Measurements from ENCODE around the gene IL4R.
A peak's percentile ranks its signal among the peaks of the same experiment; 100 is the strongest.
"Not testable (repeated sequence)": the region's sequence is repeated elsewhere in the genome, so short reads cannot be mapped to it uniquely, and the experiment has no call there.

Gene IL4R

DNA sequence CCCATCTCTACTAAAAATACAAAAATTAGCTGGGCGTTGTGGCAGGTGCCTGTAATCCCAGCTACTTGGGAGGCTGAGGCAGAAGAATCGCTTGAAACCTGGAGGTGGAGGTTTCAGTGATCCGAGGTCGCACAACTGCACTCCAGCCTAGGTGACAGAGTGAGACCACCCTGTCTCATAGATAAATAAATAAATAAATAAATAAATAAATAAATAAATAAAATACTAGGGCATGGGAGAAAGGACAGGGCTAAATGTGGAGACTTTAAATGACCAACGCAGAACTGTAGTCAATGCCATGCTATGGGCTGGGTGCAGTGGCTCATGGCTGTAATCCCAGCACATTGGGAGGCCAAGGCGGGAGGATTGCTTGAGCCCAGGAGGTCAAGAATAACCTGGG is 25.5 kb upstream of the IL4R start:
- not testable (repeated sequence) for DNase-seq

DNA sequence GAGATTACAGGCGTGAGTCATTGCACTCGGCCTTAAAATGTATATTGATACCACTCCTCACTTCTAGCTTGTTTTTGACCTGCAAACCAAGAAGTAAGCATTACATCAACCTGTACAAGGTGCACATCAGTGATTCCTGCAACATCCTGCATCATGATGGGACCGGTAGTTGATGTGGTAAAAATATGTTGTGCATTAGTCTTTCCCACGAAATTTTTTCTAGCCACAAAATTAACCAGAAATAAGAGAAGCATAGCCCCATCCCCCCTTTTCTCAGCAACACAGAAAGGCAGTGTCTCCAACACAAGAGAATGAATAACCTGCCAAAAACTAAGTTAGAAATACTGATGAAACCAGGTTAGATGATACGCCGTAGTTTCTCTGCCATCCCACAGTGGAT is 24.1 kb upstream of the IL4R start:
- no peak for DNase-seq

DNA sequence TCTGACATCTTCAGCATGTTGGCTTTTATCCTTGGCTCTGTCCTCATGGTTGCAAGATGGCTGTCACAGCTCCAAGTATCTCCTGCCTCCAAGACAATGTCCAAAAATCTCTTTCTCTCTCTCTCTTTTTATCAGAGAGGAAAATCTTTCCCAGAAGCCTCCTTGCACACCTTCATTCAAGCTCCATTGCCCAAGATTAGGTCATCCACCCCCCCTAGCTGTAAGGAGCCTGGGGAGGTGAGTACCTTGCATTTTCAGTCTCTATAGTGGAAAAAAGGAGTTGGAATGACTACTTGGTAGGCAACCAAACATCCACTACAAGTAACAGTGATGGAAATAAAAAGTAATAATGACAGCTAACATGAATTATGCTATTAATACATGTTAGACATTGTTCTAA is 23.2 kb upstream of the IL4R start:
- DNase-seq: no peak

DNA sequence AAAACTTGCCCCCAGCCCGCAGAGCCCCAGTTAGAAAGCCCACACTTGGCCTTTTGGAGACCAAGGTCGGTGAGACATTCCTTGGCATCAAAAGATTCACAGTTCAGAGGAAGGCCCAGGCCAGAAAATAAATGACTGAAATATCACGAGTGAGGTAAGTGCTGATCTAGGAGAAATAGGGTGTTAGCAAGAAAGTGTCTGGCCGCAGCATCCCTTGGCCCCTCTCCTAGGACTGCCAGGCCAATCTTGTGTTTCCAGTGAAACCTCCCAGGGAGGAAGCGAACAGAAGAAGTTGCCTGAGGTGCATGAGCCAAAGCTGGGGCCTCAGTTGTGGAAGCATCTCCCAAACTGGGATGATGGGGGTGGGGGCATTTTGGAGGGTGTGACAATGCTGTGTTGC is 22.7 kb upstream of the IL4R start:
- no peak for DNase-seq

DNA sequence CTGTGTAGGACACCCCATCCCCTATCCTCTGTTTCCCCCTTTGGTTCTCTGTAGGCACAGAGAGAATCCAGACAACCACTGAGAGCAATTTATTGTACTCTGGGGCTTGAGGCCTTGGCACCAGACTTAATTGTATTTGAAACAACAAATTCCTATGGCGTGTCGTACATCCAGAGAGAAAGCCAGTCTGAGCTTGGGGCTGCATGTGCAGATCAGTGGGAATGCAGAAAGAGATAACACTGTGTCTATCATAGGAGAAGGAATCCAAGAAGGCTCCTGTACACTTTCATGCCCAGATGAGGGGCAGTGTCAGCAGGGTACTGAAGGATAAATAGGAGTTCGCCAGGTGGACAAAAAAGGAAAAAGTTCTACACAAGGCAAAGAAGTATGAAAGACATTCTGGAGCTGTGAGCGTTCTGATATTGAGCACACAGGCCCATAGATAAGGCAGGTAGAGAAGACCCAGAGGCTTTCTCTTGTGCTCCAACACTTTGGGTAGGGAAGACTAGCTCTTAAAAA is 22.0 kb upstream of the IL4R start:
- DNase-seq: no peak

DNA sequence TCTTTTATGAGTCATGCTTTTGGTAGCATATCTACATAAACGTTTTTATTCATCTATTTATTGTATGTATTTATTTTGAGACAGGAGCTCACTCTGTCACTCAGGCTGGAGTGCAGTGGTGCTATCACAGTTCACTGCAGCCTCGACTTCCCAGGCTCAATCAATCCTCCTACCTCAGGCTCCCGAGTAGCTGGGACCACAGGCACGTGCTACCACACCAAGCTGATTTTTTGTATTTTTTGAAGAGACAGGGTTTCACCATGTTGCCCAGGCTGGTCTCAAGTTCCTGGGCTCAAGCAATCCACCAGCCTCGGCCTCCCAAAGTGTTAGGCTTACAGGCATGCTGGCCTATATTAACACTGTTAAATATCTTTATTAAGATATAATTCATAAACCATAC is 20.4 kb upstream of the IL4R start:
- no peak for DNase-seq

DNA sequence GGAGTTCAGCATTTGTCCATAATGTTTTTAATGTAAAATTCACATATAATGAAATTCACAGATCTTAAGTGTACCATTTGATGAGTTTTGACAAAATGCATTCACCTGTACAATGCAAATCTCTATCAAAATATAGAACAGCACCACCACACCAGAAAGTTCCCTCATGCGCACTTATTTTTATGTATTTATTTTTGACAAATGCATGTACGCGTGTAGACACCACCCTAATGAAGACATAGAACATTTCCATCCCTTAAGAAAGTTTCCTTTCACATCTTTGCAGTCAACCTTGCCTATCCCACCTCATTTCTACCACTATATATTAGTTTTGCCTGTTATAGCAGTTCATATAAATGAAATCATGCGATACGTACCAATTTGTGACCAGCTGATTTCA is 15.6 kb upstream of the IL4R start:
- no peak for DNase-seq

DNA sequence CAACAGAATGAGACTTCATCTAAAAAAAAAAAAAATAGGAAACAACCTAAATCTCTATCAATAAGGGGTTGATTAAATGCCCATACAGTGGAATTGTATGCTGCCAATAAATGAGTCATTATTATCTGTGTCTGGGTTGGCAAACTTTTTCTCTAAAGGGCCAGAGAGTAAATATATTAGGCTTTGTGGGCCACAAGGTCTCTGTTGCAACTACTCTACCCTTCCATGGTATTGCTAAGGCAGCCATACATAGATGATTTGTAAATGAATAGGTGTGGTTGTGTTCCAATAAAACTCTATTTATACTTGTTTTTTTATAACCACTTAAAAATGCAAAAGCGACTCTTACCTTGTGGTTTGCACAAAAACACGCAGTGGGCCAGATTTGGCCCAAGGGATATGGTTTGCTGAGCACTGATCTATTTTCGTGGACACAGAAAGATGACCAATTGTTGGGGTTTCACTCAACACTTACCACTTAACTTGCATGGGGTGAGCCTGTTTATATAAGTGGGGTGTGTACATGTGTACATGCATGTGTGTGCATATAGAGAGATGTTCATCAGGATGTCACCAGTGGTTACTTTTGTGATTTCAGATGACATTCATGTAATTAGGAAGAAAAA is 12.4 kb upstream of the IL4R start:
- no peak for DNase-seq

DNA sequence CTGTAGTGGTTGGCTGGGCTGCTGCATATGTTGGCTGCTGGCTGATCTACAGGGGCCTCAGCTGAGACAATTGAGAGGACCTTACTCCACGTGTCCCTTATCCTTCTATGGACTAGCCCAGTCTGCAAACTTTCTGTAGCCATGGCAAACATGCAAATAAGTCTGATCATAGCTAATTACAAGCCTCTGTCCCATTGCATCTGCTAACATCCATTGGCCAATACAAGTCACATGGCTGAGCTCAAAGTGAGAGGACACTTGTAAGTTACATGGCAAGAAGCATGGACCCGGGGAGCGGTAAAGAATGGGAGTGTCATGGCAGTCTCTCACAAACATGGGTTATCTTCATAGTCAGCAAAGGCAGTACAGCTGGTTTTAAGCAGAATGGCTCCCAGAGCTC is 11.6 kb upstream of the IL4R start:
- no peak for DNase-seq

DNA sequence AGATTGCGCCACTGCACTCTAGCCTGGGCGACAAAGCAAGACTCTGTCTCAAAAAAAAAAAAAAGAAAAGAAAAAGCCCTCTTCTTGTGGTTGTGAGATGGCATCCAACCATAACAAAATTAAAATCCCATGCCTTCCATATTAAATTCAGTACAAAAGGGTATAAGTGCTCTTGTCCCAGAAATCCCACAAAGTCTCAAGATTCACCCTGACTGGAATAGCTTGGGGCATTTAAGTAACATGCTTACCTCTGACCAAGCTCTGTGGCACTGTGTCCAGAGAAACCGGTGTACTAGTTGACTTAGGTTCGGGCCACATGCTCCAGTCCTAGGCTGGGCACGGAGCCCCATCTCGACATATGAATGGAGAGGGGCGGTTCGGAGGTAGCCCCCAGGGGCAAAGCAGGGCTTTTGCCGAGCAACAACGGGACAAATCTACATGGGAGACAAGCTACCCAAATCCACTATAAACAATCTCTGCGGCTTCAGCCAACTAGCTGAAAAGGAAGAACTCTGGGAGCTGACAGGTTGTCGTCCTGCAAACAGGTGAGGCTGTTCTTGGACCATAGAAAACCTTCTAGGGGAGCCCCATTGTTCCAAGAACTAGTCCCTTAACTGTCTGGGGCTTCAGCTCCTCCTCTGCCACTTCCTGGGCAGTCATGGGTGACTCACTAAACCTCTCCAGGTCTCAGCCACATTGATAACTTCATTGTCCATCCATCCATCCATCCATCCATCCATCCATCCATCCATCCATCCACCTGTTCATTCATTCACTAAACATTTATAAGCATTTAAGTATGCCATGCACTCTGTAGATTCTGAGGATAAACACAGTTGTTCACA is 10.3 kb upstream of the IL4R start:
- no peak for DNase-seq

DNA sequence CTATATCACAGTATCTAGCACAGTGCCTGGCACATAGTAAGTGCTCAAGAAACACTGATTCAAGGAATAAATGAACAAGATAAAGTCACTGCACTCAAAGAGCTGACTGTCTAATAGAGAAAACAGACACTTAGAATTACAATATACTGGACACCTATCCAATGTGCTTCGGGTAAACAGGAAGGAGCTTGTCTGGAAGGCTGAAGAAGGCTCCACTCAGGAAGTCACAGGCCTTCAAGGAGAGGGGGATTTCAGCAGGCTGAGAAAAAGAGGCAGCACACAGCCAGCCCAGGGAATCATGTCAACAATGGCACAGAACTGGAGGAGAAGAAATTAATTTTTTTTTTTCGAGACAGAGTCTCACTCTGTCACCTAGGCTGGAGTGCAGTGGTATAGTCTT is 9.7 kb upstream of the IL4R start:
- no peak for DNase-seq

DNA sequence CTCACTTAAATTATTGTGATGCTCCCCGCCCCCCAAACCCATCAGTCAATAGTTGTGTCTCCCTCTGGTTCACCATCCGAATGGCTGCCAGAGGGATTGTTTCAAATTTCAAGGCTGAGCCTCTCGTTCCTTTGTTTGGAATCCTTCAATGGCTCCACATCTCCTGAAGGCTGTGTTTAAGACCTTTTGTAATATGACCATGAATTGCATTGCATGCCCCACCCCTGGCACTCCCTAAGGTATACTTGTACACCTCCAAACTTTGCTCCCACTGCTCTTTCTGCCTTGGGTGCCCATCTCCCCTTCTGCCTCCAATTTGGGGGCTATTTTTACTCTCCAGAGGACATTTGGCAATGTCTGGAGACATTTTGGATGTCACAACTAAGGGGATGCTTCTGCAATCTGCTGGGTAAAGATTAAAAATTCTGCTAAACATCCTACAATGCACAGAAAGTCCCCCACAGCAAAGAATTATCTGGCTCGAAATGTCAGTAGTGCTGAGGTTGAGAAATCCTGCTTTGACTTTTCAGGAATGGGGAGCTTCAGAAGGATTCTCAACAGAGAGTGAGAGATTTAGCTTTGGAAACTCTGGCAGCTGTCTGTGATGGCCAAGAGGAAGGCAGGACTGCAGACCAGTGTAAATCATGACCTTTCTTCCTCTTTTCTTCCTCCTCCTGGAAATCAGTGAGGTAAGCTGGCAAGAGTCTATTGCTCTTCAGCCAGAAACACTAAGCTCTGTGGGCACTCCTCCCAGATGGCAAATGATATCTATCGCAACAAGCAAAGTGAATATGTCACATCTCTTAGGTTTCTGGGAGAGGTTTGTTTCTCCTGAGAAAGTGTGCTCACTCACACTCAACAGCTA is 8.7 kb upstream of the IL4R start:
- DNase-seq: no peak

DNA sequence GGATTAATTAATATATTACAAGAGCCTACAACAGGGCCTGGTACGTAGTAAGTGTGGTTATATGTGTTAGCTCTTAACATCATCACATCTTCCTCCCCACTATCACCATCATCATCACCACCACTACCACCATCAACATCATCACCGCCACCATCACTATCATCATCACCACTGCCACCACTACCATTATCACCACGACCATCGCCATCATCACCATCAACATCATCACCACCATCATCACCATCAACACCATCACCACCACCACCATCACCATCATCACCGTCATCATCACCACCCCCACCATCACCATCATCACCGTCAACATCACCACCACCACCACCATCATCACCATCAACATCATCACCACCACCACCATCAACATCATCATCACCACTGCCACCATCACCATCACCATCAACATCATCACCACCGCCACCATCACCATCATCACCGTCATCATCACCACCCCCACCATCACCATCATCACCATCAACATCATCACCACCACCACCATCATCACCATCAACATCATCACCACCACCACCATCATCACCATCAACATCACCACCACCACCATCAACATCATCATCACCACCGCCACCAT is 7.8 kb upstream of the IL4R start:
- no peak for DNase-seq

DNA sequence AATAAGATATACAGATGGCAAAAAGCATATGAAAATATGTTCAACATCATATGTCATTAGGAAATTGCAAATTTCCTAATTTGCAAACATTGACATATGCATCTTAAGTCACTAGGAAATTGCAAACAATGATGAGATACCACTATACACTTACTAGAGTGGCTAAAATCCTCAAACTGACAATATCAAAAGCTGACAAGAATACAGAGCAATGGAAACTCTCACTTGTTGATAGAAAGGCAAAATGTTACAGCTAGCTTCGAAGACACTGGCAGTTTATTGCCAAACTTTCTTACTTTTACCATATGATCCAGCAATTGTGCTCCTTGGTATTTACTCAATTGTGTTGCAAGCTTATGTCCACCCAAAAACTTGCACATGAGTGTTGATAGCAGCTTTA is 5.0 kb upstream of the IL4R start:
- DNase-seq: no peak

DNA sequence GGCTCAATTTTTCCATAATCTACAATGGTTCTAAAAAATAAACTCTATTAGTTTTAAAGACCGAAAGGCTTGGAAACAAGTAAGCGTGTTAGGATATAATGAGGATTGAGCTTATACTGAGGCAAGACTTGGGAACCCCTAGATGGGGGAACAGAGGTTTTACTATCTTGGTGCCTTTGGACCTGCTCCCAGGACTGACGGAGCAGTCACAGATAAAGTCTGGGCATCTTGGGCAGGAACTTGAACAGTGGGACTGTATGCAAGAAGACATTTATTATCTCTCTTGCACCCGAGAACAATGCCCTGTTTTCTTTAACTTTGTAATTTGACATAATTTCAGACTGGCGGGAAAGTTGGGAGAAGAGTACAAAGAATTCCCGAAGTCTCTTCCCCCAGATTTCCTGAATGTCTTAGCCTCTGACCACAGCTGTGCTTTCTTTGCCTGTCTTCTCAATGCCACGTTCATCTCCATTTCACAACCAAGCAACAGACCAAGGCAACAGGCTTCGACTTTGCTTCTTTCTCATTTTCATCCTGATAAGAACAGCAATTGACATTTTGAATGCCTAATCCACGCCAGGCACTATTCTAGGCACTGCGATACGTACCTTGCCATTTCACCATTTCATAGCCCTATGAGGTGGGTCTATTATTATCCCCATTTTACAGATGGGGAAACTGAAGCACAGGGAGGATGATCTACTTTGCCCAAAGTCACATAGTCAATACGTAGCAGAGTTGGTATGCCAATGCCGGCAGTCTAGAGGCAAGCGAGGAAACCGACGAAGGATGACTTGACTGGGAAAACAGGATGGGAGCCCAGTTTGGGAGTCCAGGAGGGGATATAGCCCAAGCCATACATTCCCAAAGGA is 3.0 kb upstream of the IL4R start:
- no peak for DNase-seq

DNA sequence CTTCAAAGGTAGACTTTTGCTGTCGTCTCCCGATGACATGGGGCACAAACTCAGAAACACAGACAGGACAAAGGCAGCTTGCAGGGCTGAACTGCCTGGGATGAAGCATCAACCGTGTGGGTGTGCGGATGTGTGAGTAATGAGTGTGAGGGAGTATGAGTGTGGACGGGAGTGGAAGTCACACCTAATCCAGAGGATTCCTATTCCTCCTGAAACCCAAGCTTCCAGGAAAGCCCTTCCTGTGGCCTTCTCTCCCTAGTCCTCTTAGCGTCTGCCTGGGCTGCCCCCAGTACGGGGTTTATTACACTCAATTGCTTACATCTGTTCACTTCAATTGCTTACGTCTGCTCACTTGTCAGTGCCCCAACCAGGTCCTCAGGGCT is 2.3 kb upstream of the IL4R start:
- no peak for DNase-seq

DNA sequence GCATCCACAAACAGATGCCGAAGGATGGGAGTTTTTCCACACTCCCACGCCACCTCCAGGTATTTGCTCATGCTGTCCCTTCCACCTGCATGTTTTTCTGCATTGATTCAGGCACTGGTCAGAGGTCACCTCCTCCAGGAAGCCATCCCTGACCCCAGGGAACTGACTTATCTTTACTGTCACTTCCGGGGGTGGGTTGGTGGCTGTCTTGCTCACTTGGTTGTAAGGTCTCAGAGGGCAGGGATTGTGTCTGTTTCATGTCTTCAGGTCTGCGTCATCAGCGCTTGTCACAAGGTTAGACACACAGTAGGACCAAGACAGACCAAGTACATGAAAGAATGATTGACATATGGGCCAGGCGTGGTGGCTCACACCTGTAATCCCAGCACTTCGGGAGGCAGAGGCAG is 1.9 kb upstream of the IL4R start:
- no peak for DNase-seq

DNA sequence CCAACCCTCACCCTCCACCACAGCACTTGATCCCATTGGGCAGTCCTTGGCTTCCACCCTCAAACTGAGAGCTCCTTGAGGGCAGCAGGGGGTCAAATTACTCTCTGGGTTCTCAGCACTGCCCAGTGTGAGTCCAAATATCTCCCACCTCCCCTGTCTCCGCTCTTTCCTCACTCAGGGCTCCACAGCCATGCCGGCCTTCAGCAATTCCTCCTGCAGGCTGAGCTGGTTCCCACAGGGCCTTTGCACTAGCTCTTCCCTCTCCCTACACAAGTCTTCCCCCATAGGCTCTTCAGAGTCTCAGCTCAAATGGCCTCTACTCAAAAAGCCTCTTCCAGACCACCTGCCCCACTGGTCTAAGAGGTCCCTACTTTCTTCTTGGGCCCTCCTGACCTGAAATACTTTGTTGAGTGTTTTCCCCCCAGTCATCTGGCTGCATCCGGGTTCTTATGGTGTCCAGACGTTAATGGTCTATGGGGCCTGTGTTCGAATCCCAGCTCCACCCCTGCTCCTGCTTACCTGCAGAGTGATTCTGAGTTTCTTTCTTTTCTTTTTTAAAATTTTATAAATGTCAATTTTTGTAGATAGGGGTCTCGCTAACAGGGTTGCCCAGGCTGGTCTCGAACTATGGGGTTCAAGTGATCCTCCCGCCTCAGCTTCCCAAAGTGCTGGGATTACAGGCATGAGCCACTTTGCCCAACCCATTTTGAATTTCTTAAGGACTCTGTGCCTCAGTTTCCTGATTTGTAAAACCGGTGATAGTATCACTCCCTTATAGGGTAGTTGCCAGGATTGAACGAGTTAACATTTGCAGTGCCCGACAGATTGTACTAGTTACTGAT is 973 bp upstream of the IL4R start:
- no peak for DNase-seq

DNA sequence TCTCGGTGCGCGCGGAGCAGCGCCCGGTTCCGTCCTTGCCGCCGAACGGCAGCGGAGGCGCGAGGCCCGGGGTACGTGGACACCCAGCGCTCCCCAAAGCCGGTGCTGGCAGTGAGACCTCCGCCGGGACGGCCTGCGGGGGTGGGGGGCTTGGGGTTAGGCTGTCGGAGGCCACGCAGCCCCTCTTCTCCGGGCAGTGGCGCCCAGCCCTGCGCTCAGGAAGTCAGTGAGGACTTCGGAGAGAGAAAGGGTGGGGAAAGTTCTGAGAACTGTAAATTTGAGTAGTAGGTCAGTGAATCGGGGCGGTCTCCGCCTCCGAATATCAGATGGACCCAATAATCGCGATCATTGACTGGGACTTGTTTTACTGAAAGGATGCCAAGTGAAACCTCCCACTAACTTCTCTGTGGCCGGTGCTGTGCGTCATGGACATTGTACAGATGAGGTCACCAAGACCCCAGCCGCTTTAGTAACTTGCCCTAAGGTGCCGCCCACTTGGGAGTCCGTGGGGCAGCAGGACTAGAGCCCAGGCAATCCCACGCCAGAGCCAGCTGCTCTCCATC is 468 bp downstream of the IL4R start:
- DNase-seq: peak; percentile 89

DNA sequence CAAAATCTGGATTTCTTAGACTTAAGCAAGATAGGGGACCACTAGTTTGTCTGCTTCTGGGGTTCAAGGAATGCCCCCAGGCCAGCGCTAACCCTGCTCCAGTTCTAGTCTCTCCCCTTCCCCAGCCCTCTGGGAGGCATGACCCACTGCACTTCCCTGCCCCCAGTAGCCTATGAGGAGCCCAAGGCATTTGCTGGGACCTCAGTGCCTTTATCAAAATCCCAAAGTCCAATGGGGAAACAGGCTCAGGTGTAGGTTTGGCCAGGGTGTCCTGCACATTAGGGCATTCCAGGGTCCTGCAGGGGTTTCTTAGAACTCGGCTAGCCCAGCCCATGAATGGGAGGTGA is 1.2 kb downstream of the IL4R start:
- no peak for DNase-seq

Measured in fibroblast of skin of back (primary cell).